Fibroblast of lung (primary cell): ENCODE data around the gene NRCAM. TPM values are rescaled to one million over a fixed set of nuclear protein-coding genes. Genes with fewer than 3 reads are reported as not detected.

Experiments used
- DNase-seq, 2 donors: peaks; one replicate each; pipeline versions ENCODE4 v3.0.0 to v3.0.0-alpha.2; 2010; ENCODE audit warnings: low read depth in 2 of 2
- H2AFZ ChIP-seq: 2 replicates; pipeline ENCODE4 v1.5.1; 2012; ENCODE audit warnings: low read length, control low read depth, inconsistent platforms
- H3K27ac ChIP-seq: 2 replicates; pipeline ENCODE4 v1.5.1; 2011; ENCODE audit warnings: low read length, control low read depth; ENCODE audit not compliant: insufficient read depth
- H3K27me3 ChIP-seq: 2 replicates; pipeline ENCODE4 v1.5.1; 2011; ENCODE audit warnings: mild to moderate bottlenecking, low read length; ENCODE audit not compliant: control insufficient read depth, insufficient read depth
- H3K36me3 ChIP-seq: 2 replicates; pipeline ENCODE4 v1.5.1; 2011; ENCODE audit warnings: low read length; ENCODE audit not compliant: control insufficient read depth, insufficient read depth
- H3K4me1 ChIP-seq: 2 replicates; pipeline ENCODE4 v1.5.1; 2011; ENCODE audit warnings: low read length; ENCODE audit not compliant: control insufficient read depth, insufficient read depth; ENCODE audit errors: extremely low read depth
- H3K4me2 ChIP-seq: 2 replicates; pipeline ENCODE4 v1.5.1; 2011; ENCODE audit warnings: low read length, control low read depth; ENCODE audit not compliant: insufficient read depth; ENCODE audit errors: extremely low read depth
- H3K4me3 ChIP-seq, 4 experiments: fragments of 200-600 bp in 1 of 4; sonication (generic) in 1 of 4; replicated peaks in 1 of 4; 2 replicates each; pipeline ENCODE4 v1.5.1; 2011 to 2016; ENCODE audit warnings: low read length in 4 of 4, low read depth in 3 of 4, mild to moderate bottlenecking in 3 of 4, control low read depth in 2 of 4, inconsistent platforms in 1 of 4, mixed read lengths in 1 of 4; ENCODE audit not compliant: insufficient read depth in 1 of 4; ENCODE audit errors: control extremely low read depth in 1 of 4
- H3K79me2 ChIP-seq: 2 replicates; pipeline ENCODE4 v1.5.1; 2012; ENCODE audit warnings: mild to moderate bottlenecking, low read length, inconsistent platforms; ENCODE audit not compliant: control insufficient read depth, insufficient read depth
- H3K9ac ChIP-seq: 2 replicates; pipeline ENCODE4 v1.5.1; 2011; ENCODE audit warnings: mild to moderate bottlenecking, low read length, control low read depth; ENCODE audit not compliant: insufficient read depth
- H3K9me3 ChIP-seq: 2 replicates; pipeline ENCODE4 v1.5.1; 2012; ENCODE audit warnings: low read depth, low read length; ENCODE audit not compliant: control insufficient read depth, insufficient read depth
- H4K20me1 ChIP-seq: 2 replicates; pipeline ENCODE4 v1.5.1; 2011; ENCODE audit warnings: low read length; ENCODE audit not compliant: control insufficient read depth, insufficient read depth; ENCODE audit errors: extremely low read depth
- EZH2 ChIP-seq: IDR thresholded peaks from 2 replicates; pipeline ENCODE4 v1.5.1; 2012; ENCODE audit warnings: low read length, control low read depth, mild to moderate bottlenecking; ENCODE audit errors: missing control alignments
- polyA plus RNA-seq, 2 donors: library from polyadenylated mRNA; depleted of rRNA in 1 of 2; stranded (reverse) in 1 of 2; unstranded in 1 of 2; fragments of >200 nt; gene quantifications; 2 replicates each; pipeline ENCODE4 v1.2.1, GENCODE V29; 2011 to 2012; ENCODE audit warnings: missing spikeins in 1 of 2
- total RNA-seq: library from RNA; depleted of rRNA; stranded (reverse); fragments of >200 nt; gene quantifications from 2 replicates; pipeline ENCODE4 v1.2.1, GENCODE V29; 2014
- TF ChIP-seq, protein P1 (sequence below), 2 donors: IDR thresholded peaks in 1 of 2; conservative IDR thresholded peaks in 1 of 2; 1 replicate in 1 of 2; 2 replicates in 1 of 2; pipeline ENCODE4 v1.5.1; 2011 to 2012; ENCODE audit warnings: low read length in 2 of 2, control low read depth in 1 of 2, inconsistent platforms in 1 of 2, low read depth in 1 of 2, mild to moderate bottlenecking in 1 of 2

Gene NRCAM
- total and polyA plus RNA-seq, 2 donors (not counting 1 experiment from before 2014, with no cell fraction given) = 2.1 to 2.2 TPM

DNA sequence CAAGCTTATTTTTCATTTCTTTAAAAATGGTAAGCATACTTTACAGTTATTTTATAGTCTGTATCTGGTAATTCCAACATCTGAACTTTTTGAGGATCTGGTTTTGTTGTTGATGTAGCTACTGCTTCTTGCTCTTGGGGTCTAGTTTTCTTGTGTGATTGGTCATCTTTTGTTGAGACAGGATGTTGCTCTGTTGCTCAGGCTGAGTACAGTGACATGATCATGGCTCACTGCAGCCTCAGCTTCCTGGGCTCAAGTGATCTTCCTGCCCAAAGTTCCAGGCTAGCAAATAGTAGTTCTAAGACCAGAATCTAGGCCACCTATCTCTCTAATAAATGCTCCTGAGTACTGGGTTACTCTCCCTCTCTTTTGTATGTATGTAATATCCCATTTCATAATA, 75.7 kb downstream of the NRCAM start:
- Histone ChIP-seq H3K36me3 (no peaks in the 10 kb centered on the region), H3K4me2 (no peak overlapping the region), H3K4me3 (no peak overlapping the region), H3K9ac (no peak overlapping the region), H3K4me1 (no peaks in the 10 kb centered on the region), H2AFZ (no peak overlapping the region), H3K9me3 (no peaks in the 10 kb centered on the region), H4K20me1 (no peaks in the 10 kb centered on the region), H3K27ac (no peak overlapping the region), H3K27me3 (no peaks in the 10 kb centered on the region), H3K79me2 (no peaks in the 10 kb centered on the region)
- no peak for TF ChIP-seq EZH2
- TF ChIP-seq, protein P1, sequence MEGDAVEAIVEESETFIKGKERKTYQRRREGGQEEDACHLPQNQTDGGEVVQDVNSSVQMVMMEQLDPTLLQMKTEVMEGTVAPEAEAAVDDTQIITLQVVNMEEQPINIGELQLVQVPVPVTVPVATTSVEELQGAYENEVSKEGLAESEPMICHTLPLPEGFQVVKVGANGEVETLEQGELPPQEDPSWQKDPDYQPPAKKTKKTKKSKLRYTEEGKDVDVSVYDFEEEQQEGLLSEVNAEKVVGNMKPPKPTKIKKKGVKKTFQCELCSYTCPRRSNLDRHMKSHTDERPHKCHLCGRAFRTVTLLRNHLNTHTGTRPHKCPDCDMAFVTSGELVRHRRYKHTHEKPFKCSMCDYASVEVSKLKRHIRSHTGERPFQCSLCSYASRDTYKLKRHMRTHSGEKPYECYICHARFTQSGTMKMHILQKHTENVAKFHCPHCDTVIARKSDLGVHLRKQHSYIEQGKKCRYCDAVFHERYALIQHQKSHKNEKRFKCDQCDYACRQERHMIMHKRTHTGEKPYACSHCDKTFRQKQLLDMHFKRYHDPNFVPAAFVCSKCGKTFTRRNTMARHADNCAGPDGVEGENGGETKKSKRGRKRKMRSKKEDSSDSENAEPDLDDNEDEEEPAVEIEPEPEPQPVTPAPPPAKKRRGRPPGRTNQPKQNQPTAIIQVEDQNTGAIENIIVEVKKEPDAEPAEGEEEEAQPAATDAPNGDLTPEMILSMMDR (conservative IDR thresholded peaks at IDR 0.05 in 1 of 2, IDR thresholded peaks at IDR 0.05 in 1 of 2; ENCODE audit: low read depth in 1 of 2, low read length in 2 of 2) = no peak
- DNase-seq = no peak

DNA sequence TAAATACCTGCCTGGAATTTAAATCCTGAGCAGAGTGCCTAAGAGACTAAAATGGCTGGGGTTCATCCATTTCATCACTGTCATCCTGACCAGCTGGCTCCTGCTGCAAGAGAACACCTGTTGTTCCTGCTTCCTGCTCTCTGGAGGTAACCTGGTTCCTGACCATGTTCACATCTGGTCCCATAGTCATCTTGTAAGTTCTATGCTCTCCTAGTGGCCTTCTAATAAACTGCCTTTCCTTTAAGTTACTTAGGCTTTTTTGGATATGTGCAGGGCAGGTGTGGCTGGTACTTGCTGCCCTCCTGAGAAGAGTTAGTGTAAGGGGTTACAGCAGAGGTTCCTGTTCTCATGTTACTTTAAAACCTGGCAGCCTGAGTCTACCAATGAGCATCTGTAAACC, 80.0 kb downstream of the NRCAM start:
- Histone ChIP-seq H3K9me3 (no peaks in the 10 kb centered on the region), H3K9ac (no peak overlapping the region), H3K27ac (no peak overlapping the region), H4K20me1 (no peaks in the 10 kb centered on the region), H3K4me1 (no peaks in the 10 kb centered on the region), H3K4me3 (no peak overlapping the region), H2AFZ (no peak overlapping the region), H3K79me2 (no peaks in the 10 kb centered on the region), H3K4me2 (no peak overlapping the region), H3K27me3 (no peaks in the 10 kb centered on the region), H3K36me3 (no peaks in the 10 kb centered on the region)
- TF ChIP-seq, protein P1 (conservative IDR thresholded peaks at IDR 0.05 in 1 of 2, IDR thresholded peaks at IDR 0.05 in 1 of 2; ENCODE audit: low read depth in 1 of 2, low read length in 2 of 2) = no peak
- TF ChIP-seq EZH2 = no peak
- no peak for DNase-seq

DNA sequence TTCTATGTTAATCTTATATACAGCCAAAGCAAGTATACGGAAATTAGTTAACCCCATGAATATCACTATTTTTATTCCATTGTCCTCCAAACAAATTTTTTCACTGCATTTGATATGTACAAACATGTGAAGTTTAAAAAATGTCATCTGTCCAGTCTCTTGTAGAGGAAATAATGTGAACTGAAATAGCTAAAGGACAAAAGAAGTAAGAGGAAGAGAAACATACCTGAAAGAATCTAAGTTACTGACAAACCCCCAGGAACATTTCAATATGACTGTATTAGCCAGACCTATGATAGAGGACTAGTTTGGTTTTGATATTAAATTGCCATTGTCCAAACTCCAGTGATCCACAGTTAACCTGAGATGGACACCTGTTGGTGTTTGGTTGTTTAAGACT, 80.6 kb downstream of the NRCAM start:
- Histone ChIP-seq H3K4me1 (no peaks in the 10 kb centered on the region), H2AFZ (no peak overlapping the region), H3K4me2 (no peak overlapping the region), H3K9ac (no peak overlapping the region), H3K27ac (no peak overlapping the region), H3K4me3 (no peak overlapping the region), H3K79me2 (no peaks in the 10 kb centered on the region), H3K36me3 (no peaks in the 10 kb centered on the region), H3K9me3 (no peaks in the 10 kb centered on the region), H3K27me3 (no peaks in the 10 kb centered on the region), H4K20me1 (no peaks in the 10 kb centered on the region)
- no peak for DNase-seq
- TF ChIP-seq EZH2 = no peak
- TF ChIP-seq, protein P1 (conservative IDR thresholded peaks at IDR 0.05 in 1 of 2, IDR thresholded peaks at IDR 0.05 in 1 of 2; ENCODE audit: low read depth in 1 of 2, low read length in 2 of 2) = no peak
